Fibroblast of skin of right biceps (primary cell): ENCODE measurements around the gene SART1.
"Not testable (repeated sequence)": the region's sequence is repeated elsewhere in the genome, so short reads cannot be mapped to it uniquely, and the experiment has no call there.

Experiments
- DNase-seq: peaks from one replicate; pipeline ENCODE4 v3.0.0-alpha.2; 2013

The SART1 gene

DNA sequence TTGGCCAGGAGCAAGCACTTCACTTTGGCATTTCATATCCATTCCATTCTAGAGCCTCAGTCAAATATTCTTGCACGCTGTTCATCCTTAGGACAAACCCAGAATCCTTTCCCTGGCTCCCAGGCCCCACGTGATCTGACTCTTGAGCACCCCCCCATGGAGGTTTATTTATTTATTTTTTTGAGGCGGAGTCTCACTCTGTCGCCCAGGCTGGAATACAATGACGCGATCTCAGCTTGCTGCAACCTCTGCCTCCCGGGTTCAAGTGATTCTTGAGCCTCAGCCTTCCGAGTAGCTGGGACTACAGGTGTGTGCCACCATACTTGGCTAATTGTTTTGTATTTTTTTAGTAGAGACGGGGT, 29.0 kb upstream of the SART1 start:
- DNase-seq = peak; percentile 44

DNA sequence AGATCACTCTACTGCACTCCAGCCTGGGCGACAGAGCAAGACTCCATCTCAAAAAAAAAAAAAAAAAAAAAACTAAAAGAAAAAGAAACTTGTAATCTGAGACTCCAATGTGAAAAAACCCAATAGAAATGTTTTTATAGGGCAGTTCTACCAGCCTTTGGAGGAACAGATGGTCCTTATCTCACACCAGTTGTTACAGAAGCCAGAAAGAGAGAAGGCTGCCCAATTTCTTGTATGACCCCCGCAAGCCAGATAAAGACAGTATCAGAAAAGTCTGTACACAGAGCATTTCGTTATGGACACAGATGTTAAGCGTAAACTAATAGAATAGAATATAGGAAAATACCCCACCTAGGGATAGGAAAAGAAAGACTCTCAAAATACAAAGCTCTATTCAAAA, 27.5 kb upstream of the SART1 start:
- no peak for DNase-seq

DNA sequence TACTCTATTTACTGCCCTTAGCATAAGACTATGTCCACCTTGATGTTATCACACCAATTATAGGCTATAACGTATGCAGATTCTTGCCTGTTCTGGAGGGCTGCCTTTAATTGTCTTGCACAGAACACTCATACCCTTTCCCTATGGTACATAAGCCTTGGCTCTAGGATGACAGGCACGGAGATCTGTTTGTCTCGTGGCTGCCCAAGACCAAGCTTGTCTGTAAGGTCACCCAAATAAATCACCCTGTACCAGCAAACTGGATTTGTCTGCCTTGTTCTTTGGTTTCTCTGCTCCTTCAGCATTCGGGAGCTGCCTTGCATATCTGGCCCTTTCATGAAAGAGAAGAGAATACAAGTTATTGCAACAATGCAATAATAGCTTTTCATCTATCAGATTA, 23.8 kb upstream of the SART1 start:
- no peak for DNase-seq

DNA sequence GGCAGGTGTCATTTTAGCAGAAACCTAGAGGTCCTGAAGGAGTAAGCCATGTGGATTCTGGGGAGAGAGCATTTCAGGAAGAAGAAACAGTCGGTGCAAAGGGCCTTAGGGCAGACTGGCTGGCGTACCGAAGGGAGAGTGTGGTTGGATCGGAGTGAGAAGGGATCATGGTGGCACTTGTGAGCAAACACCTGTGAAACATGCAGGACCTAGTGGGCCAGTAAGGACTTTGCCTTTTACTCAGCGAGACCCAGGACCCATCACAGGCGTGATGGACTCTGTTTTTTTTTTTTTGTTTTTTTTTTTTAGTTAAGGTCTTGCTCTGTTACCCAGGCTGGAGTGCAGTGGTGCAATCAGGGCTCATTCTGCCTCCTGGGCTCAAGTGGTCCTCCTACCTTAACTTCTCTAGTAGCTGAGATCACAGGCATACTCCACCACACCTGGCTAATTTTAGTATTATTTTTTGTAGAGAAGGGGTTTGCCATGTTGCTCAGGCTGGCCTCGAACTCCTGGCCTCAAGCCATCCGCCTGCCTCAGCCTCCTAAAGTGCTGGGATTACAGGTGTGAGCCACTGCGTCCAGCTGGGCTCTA, 19.7 kb upstream of the SART1 start:
- DNase-seq = no peak

DNA sequence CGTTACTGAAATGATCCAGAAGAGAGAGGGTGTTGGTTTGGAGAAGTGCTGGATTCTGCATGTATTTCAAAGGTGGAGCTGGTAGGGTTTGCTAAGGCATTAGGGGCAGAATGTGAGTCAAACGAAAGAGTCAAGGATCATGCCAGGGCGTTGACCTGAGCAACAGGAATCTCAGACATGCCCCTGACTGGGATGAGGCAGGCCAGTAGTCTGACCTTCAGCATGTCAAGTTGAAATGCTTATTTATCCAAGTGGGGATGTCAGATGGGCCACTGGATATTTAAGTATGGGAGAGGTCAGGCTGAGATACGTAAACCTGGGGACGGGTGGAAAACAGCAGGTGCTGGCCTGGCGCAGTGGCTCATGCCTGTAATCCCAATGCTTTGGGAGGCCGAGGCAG, 19.0 kb upstream of the SART1 start:
- DNase-seq = no peak

DNA sequence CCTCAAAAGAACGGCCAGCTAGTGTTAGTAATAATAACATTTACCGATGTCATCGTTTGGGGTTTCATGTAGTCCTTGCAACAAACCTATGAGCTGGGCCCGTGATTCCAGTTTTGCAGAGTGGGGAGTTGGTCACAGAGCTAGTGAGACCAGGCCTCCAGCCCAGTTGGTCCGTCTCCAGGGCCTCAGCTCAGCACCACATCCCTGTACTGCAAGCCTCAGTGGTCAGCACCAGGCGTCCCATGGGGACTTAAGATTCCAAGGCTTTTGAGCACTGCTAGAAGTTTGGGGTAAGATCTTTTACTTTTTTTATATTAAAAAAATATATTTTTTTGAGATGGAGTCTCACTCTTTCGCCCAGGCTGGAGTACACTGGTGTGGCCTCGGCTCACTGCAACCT, 17.3 kb upstream of the SART1 start:
- DNase-seq = no peak

DNA sequence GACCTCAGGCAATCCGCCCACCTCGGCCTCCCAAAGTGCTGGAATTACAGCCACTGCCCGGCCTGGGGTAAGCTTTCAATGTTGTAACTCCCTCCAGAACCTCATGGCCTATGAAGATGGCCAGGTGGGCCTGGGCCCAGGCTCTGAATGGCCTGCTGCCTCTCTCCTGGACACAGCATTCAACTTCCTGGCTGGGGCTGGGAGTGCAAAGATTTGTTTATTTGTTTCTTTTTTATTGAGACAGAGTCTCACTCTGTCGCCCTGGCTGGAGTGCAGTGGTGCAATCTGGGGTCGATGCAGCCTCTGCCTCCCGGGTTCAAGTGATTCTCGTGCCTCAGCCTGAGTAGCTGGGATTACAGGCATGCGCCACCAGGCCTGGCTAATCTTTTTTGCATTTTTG, 16.8 kb upstream of the SART1 start:
- DNase-seq = no peak

DNA sequence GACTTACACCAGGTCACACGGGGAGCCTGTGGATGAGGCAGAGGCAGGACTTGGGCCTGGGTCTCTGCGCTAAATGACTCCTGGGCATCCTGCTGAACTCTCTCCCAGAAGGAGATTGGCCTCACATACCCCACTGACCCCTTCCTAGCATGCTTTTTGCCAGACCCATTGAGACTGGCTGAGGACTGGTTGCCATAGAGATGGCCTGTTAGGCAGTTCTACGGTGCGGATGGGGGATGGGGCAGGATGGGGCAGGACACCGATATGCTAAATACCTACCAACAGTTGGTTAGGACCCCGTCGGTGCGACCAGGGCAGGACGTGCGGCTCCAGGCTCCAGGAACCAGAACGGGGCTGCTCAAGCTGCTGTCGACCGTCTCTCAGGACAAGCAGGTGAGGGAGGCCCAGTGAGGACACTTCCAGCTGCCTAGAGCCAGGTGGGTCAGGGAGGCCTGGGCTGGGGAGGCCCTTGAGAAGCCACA, 16.1 kb upstream of the SART1 start, which contains the start of gene TSGA10IP:
Gene TSGA10IP (plus strand): TSS at position 51 of the 482 bp plus-strand sequence. CDS start 196 bp downstream, at position 247.
- no peak for DNase-seq

DNA sequence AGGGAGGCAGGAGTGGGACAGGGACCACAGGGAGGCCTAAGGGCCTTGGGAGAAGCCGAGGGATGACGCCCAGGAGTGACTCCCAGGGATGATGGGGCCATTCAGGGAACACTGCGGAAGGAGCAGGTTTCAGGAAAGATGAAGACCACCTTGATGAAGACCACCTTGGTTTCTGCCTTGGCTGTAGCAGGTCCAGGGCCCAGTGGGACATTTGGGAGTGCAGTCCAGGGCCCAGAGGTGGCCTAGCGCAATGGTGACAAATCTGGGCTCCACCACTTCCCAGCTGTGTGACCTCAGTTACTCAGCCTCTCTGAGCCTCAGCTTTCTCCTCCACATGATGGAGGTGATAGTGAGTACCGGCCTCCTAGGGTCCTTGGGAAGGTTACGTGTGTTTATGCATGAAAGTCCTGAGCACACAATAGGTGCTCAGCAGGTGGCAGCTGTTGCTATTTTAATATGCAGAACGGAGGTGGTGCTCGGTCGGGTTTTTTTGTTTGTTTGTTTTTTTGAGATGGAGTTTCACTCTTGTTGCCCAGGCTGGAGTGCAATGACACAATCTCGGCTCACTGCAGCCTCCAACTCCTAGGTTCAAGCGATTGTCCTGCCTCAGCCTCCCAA, 15.5 kb upstream of the SART1 start:
- DNase-seq = no peak

DNA sequence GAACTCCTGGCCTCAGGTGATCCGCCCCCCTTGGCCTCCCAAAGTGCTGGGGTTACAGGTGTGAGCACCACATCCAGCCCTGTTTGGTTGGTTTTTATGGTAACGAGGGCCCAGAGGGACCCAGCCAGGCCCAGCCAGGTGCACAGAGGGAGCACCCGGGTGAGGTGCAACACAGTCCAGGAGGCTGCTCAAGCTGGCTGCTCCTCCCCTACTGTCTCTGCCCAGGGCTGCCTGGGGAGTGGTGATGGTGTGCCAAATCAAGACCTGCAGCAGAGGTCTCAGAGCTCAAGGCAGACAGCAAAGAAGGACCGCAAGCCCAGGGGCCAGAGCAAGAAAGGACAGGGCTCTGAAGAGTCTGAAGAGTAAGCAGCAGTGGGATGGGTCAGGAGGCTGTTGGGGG, 14.9 kb upstream of the SART1 start:
- no peak for DNase-seq

DNA sequence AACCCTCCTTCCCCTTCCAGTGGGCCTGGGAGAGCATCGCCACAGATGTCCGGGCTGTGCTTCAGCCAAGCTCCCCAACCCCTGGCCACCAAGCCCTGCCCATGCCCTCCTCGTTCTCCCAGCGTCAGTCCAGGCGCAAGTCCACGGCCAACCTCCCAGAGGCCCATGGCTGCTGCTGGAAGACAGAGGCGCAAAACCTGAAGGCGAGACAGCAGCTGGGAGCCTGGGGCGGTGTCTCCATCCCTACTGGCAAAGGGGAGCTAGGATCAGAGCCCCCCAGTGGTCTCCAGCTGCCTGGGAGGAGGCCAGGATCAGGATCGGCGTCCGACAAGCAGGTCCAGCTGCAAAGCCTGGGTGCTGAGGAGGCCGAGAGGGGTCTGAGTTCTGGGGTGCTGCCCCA, 14.4 kb upstream of the SART1 start:
- DNase-seq = no peak

DNA sequence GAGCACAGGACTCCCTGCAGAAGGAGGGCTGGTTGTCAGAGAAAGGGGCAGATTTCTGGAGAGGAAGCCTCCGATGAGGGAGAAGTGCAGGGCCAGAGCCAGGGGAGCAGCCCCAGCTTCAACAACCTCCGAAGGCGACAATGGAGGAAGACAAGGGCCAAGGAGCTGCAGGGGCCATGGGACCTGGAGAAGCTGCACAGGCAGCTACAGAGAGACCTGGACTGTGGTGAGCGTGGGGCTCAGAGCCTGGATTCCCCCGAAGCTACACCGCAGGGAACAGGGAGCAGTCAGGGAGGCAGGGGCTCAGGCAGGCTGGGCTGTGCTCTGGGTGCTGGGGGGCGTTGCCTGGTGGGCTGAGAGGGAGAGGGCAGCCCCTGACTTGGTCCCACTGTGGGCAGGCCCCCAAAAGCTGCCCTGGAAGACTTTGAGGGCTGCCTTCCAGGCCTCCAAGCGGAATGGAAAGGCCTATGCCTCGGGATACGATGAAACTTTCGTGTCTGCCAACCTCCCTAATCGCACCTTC, 13.9 kb upstream of the SART1 start:
- no peak for DNase-seq

DNA sequence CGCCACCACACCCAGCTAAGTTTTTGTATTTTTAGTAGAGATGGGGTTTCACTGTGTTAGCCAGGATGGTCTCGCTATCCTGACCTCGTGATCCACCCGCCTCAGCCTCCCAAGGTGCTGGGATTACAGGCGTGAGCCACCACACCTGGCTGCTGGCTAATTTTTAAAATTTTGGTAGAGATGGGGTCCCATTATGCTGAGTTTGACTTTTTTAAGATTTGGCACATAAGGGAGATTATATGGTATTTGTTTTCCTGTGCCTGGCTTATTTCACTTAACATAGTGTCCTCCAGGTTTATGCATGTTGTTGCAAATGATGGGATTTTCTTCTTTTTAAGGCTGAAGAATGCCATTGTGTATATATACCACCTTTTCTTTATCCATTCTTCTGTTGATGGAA, 10.8 kb upstream of the SART1 start:
- DNase-seq = not testable (repeated sequence)

DNA sequence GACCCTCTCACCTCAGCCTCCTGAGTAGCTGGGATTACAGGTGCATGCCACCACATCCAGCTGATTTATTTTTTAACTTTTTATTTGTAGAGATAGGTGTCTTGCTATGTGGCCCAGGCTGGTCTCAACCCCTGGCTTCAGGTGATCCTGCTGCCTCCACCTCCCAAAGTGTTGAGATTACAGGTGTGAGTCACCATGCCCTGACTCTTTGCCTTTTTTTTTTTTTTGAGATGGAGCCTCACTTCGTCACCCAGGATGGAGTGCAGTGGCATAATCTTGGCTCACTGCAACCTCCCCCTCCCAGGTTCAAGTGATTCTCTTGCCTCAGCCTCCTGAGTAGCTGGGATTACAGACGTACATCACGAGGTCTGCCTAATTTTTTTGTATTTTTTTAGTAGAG, 9.9 kb upstream of the SART1 start:
- DNase-seq = not testable (repeated sequence)

DNA sequence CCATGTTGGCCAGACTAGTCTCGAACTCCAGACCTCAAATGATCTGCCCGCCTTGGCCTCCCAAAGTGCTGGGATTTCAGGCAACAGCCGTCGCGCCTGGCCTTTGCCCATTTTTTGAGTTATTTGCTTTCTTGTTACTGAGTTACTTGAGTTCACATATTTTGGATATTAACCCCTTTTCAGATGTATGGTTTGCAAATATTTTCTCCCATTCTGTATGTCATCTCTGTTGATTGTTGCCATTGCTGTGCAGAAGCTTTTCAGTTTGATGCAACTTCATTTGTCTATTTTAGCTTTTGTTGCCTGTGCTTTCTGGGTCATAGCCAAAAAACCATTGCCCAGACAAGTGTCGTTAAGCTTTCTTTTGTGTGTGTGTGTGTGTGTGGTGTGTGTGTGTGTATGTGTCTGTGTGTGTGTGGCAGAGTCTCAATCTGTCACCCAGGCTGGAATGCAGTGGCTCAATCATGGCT, 9.4 kb upstream of the SART1 start:
- DNase-seq = no peak

DNA sequence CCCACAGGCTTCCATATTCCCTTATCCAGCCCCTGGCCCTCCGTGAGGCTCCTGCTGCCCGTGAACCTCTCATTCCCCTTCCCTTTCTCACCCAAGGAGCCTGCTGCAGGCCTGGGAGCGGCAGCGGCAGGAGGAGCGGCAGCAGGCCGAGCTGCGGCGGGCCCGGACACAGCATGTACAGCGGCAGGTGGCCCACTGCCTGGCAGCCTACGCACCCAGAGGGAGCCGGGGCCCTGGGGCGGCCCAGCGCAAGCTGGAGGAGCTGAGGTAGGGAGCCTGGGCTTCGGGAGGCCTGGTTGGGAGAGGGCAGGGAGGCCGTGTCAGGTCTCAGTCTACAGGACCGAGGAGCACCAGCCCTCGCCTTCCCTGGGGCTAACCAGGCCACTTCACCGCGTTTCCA, 8.1 kb upstream of the SART1 start:
- DNase-seq = no peak

DNA sequence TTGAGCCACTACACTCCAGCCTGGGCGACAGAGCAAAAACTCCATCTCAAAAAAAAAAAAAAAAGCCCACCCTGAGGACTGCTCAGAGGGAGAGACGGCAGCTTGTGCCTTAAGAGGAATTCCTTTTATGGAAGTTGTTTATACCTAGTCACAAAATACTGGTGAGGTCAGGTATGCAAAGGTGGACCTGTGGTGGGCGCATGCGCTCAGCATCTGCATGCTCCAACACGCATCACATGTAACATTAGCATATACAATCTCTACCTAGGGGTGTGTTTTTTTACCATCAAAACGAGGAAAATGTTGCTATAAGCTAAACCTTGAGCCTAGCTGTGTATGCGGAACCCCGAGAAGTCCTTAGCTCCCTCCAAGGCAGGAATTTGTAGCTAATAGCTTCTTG, 6.8 kb upstream of the SART1 start:
- DNase-seq = no peak

DNA sequence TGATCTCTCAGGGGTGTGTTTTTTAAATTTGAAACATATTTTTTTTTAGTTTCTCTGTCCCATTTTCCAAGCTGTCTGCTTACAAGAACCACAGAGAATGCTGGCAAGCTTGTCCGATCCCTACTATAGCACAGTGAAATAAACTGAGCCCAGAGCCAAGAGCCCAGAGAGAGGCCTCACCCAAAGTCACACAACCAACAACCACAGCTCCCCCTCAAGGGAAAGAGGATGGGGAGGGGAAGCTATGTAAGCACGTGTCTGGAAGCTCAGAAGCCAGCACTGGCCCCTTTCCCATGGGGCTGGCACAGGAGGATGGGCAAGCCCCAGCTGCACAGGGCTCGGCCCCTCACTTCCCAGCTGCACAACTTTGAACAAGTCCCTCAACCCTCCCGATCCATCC, 3.2 kb upstream of the SART1 start:
- DNase-seq = no peak

DNA sequence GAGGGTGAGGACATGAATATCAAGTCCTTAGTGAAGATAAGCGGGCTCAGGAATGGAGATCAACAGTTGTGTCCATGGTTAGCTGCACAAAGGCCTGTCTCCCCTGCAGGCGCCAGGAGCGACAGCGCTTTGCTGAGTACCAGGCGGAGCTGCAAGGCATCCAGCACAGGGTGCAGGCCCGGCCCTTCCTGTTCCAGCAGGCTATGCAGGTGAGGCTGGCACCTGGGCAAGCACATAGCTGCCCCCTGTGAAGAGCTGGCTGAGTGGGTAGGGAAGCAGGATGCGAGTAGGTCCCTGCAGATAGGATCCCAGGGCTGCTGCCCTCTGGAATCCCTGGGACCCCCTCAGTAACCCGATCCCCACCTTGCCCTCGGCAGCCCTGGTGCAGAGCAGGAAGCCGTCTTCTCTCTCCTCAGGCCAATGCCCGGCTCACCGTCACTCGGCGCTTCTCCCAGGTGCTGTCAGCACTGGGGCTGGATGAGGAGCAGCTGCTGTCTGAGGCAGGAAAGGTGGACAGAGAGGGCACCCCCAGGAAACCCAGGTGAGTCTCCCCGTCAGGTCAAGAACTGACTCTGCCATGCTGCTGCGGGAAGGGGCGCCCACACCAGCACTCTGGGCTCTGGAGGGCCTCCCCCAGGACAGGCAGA, 2.6 kb upstream of the SART1 start:
- no peak for DNase-seq

DNA sequence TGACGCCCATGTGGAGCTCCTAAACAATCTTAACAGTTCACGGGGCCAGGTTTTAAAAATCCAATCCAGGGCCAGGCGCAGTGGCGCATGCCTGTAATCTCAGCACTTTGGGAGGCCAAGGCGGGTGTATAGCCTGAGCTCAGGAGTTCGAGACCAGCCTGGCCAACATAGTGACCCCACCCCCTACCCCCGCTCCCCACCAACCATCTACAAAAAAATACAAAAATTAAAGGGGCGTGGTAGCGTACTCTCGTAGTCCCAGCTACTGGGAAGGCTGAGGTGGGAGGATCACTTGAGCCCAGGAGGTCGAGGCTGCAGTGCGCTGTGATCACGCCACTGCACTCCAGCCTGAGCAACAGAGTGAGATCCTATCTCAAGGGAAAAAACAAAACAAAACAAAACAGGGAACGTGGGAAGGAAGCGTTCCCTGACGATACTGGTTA, 689 bp upstream of the SART1 start:
- DNase-seq = no peak

DNA sequence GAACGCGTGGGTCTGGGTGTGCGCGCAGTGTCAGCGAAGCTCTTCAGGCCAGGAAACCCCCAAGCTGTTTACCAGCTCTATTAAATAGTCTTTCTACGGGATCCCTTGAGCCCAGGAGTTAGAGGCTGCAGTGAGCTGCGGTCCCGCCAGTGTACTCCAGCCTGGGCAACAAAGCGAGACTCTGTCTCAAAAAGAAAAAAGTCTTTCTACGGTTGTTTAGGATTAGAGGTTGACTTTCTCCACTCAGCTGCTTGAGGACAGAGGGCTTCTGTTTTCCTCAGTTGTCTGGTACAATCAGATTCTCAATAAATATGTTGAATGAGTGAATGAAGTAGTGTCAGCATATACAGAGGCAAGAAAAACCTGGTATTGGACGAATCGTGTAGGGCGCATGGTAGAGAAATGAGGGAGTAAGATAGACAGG, 619 bp downstream of the SART1 start:
- no peak for DNase-seq

DNA sequence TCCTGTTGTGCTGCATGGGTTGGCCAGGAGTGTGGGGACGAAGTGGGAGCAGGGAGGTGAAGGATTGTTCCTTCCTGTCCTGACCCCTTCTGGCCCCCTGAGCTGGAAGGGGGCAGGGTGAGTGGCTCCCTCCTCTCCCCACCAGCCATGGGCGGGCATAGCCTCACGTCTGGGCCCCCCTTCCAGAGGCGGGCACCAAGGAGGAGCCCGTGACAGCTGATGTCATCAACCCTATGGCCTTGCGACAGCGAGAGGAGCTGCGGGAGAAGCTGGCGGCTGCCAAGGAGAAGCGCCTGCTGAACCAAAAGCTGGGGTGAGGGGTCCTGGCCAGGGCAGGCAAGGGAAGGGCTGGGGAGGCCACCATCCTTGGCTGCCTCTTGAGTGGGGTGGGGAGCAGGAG, 3.4 kb downstream of the SART1 start:
- DNase-seq = no peak

DNA sequence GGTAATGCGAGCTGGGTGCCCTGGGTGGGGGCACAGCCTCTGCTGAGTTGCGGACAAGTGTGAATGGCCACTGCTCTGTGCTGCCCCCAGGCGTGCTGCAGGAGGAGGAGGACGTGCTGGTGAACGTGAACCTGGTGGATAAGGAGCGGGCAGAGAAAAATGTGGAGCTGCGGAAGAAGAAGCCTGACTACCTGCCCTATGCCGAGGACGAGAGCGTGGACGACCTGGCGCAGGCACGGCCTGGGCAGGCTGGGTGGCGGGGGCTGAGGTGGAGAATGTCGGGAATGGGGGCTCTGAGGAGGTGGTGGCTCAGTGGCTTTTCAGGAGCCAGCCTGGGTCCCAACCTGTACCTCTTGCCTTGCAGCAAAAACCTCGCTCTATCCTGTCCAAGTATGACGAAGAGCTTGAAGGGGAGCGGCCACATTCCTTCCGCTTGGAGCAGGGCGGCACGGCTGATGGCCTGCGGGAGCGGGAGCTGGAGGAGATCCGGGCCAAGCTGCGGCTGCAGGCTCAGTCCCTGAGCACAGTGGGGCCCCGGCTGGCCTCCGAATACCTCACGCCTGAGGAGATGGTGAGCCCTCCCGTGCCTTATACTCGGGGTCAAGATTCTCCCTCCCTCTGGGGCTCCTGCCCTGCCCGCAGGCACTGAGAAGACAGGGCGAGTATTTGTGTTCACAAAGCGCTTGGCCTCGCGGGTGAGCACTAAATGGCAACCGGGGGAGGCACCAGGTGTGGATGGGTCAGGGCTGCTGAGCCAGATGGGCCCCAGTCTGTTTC, 4.6 kb downstream of the SART1 start:
- no peak for DNase-seq
